ENCODE measurements around the gene PPP6R1.

DNA sequence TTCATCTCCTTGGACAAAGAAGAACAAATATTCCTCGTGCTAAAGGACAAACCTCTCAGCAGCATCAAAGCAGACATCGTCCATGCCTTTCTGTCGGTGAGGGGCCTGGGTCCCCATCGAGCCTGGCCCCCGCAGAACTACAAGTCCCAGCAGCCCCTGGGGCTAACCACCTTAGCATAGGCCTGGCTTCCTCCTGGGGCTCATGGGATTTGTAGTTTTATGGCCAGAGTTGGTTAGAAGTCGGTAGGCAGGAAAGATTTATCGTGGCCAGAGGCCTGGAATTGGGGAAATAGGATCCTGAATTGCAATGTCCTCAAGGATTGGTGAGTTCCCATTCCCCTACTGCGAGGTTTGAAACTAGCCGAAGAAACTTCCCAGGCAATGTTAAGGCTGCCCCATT, 46.7 kb upstream of the PPP6R1 start:
- TF ChIP-seq, protein P1, sequence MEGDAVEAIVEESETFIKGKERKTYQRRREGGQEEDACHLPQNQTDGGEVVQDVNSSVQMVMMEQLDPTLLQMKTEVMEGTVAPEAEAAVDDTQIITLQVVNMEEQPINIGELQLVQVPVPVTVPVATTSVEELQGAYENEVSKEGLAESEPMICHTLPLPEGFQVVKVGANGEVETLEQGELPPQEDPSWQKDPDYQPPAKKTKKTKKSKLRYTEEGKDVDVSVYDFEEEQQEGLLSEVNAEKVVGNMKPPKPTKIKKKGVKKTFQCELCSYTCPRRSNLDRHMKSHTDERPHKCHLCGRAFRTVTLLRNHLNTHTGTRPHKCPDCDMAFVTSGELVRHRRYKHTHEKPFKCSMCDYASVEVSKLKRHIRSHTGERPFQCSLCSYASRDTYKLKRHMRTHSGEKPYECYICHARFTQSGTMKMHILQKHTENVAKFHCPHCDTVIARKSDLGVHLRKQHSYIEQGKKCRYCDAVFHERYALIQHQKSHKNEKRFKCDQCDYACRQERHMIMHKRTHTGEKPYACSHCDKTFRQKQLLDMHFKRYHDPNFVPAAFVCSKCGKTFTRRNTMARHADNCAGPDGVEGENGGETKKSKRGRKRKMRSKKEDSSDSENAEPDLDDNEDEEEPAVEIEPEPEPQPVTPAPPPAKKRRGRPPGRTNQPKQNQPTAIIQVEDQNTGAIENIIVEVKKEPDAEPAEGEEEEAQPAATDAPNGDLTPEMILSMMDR (IDR thresholded peaks at IDR 0.05): no peak
- no peak for TF ChIP-seq POLR2A (IDR thresholded peaks at IDR 0.05)

All from esophagus squamous epithelium (tissue), 4 donors.